ENCODE measurements around the gene ATAD3A. TPM values are rescaled to one million over a fixed set of nuclear protein-coding genes. Genes with fewer than 3 reads are reported as not detected.

Gene ATAD3A
- total RNA-seq, 2 donors from 2014 or later, result 19.6 to 74.0 TPM

DNA sequence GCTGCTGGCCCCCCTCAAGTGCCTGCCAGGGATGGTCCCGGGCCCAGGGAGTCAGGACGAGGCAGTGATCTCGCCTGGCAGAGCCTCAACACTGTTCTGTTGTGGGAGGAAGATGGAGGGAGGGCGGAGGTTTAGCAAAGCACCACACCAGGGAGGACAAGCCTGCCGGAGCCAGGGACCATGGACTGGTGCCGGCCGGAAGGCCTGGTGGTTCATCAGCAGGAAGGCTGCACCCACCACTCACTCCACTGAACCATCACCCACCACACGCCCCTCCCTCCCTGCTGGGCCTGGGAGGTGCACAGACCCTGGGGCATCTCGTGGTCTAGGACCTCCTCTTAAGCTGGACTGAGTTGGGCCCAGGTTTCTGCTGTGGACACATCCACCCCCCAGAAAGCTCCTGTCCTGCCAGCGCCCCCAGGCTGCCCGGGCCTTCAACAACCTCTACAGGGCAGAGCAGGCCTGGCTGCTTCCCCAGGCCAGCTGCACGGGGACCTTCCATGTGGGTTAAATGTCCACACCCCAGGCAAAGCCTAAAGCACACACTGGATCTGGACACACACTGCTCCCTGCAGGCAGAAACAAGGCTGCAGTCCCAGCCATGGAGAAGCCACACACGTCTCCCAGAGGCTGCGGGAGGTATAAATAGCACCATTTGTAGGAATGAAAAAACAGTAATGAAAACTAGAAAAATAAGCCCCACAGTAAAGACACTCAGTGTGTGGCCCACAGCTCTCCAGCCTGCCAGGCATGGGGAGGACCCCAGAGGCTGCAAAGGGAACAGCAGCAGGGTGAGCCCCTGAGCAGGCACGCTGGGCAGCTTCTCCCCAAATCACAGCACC, 38.9 kb downstream of the ATAD3A start:
- H3K9me3 ChIP-seq, result no peaks in the 10 kb centered on the region
- no peaks in the 10 kb centered on the region for H3K27me3 ChIP-seq
- no peak for DNase-seq
- H3K36me3 ChIP-seq, result no peaks in the 10 kb centered on the region
- TF ChIP-seq, protein P1, sequence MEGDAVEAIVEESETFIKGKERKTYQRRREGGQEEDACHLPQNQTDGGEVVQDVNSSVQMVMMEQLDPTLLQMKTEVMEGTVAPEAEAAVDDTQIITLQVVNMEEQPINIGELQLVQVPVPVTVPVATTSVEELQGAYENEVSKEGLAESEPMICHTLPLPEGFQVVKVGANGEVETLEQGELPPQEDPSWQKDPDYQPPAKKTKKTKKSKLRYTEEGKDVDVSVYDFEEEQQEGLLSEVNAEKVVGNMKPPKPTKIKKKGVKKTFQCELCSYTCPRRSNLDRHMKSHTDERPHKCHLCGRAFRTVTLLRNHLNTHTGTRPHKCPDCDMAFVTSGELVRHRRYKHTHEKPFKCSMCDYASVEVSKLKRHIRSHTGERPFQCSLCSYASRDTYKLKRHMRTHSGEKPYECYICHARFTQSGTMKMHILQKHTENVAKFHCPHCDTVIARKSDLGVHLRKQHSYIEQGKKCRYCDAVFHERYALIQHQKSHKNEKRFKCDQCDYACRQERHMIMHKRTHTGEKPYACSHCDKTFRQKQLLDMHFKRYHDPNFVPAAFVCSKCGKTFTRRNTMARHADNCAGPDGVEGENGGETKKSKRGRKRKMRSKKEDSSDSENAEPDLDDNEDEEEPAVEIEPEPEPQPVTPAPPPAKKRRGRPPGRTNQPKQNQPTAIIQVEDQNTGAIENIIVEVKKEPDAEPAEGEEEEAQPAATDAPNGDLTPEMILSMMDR (IDR thresholded peaks at IDR 0.05), result no peak
- no peak overlapping the region for H3K27ac ChIP-seq
- H3K9ac ChIP-seq (ENCODE audit: low read depth in 2 of 2, low read length in 2 of 2), result no peak overlapping the region
- intact Hi-C loops (cut with DNase I), result no loop called here
- H3K4me3 ChIP-seq, result no peak overlapping the region
- no peaks in the 10 kb centered on the region for H3K4me1 ChIP-seq

DNA sequence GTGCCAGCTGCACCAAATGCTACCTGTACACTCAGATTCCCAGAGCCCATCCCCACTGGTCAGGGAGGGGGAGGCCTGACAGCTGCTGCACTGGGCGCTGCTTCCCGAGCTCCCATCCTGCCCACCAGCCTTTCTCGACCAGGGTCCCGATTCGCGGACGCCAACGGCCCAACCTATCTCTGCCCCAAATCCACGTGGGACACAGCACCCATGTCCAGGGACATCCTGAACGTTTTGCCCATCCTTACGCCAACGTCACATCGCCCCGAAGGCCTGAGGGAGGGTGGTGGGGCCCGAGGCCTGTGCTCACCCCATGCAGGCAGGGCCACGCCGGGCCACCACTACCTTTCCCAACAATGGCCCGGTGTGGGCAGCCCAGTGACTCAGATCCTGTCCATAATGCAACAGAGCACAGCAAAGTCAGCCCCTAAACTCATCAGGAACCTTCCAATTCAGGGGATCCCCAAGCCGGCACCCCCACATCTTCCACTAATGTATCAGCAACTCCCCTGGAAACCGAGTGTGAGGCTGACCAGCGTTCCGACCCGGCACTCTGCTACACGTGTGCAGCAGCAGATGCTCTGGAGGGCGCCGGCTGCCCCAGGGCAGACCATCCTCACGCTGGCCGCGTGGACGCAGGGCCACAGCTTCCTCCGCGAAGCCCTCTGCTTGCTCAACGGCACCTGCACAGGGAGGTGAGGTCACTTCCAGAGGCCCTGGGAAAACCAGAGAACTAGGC, 39.7 kb downstream of the ATAD3A start:
- Histone ChIP-seq H3K4me1 (no peaks in the 10 kb centered on the region), H3K9ac (ENCODE audit: low read depth in 2 of 2, low read length in 2 of 2) (no peak overlapping the region), H3K4me3 (no peak overlapping the region), H3K9me3 (no peaks in the 10 kb centered on the region), H3K27me3 (no peaks in the 10 kb centered on the region), H3K36me3 (no peaks in the 10 kb centered on the region), H3K27ac (no peak overlapping the region)
- DNase-seq, result no peak
- TF ChIP-seq, protein P1 (IDR thresholded peaks at IDR 0.05), result no peak
- intact Hi-C loops (cut with DNase I), result no loop called here

DNA sequence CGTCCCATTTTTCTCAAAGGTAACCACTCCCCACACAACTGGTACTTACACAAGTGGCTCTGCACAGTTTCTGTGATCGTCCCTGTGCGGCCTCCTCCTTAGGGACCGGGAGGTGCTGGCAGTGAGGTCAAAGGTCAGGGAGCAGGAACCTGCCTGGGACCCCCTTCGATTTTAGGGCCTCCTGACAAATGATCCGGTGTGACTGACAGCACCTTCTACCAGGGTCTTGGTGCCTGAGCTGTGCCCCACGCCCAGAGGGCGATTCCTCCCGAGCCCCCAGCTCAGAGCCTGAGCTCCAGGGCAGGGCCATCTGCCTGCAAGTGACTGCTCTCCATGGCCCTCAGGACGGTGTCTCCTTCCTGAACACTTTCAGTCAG, 40.3 kb downstream of the ATAD3A start:
- no peaks in the 10 kb centered on the region for H3K4me1 ChIP-seq
- no peaks in the 10 kb centered on the region for H3K27me3 ChIP-seq
- no peak overlapping the region for H3K27ac ChIP-seq
- TF ChIP-seq, protein P1 (IDR thresholded peaks at IDR 0.05), result no peak
- DNase-seq, result no peak
- intact Hi-C loops (cut with DNase I), result no loop called here
- no peak overlapping the region for H3K9ac ChIP-seq (ENCODE audit: low read depth in 2 of 2, low read length in 2 of 2)
- H3K9me3 ChIP-seq, result no peaks in the 10 kb centered on the region
- H3K4me3 ChIP-seq, result no peak overlapping the region
- H3K36me3 ChIP-seq, result no peaks in the 10 kb centered on the region

DNA sequence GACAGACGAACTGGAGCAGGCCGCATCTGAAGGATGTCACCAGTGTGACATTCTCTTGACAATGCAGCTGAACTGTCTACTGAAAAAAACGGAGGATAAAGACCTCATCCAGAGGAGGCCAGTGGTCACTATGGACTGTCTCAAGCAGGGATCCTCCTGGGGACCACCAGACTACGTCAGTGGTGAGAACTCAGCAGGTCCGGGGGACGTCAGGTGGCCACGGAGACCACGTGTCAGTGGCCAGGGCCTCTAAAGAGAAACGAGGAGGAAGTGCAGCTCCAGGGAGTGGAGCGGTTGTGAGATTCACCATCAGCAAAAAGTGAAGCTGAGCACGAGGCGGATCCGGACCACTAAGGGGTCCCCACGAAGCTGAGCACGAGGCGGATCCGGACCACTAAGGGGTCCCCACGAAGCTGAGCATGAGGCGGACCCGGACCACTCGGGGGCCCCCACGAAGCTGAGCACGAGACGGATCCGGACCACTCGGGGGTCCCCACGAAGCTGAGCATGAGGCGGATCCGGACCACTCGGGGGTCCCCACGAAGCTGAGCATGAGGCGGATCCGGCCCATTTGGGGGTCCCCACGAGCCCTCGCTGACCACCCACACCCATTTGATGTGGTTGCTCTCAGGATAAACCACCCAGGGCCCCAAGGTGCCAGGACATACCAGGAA, 42.0 kb downstream of the ATAD3A start:
- H3K4me3 ChIP-seq, result no peak overlapping the region
- H3K36me3 ChIP-seq, result no peaks in the 10 kb centered on the region
- TF ChIP-seq, protein P1 (IDR thresholded peaks at IDR 0.05), result no peak
- DNase-seq, result no peak
- no peaks in the 10 kb centered on the region for H3K4me1 ChIP-seq
- H3K27me3 ChIP-seq, result no peaks in the 10 kb centered on the region
- H3K27ac ChIP-seq, result no peak overlapping the region
- no peak overlapping the region for H3K9ac ChIP-seq (ENCODE audit: low read depth in 2 of 2, low read length in 2 of 2)
- H3K9me3 ChIP-seq, result no peaks in the 10 kb centered on the region
- intact Hi-C loops (cut with DNase I), result no loop called here

DNA sequence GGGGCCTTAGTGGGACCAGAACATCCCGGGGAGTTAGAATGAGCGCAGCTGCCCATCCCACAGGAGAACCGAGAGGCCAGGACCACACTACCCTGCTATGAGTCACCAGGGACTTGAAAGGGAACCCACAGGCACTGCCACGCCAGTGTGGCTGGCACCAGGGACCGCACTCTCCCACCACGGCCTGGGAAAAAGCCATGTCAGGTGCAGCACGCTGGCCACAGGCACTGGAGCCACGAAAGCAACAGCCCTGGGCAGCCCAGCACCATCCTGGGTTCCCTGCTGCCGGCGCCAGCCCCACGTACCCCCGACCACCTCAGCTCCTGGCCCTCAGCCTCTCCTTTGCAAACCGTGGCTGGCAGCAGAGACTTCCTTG, 42.6 kb downstream of the ATAD3A start:
- Histone ChIP-seq H3K9ac (ENCODE audit: low read depth in 2 of 2, low read length in 2 of 2) (no peak overlapping the region), H3K36me3 (no peaks in the 10 kb centered on the region), H3K9me3 (no peaks in the 10 kb centered on the region), H3K4me1 (no peaks in the 10 kb centered on the region), H3K27me3 (no peaks in the 10 kb centered on the region), H3K27ac (no peak overlapping the region), H3K4me3 (no peak overlapping the region)
- intact Hi-C loops (cut with DNase I), result no loop called here
- DNase-seq, result no peak
- TF ChIP-seq, protein P1 (IDR thresholded peaks at IDR 0.05), result no peak
